ENCODE data around the gene PTPN13.

Gene PTPN13

GRCh38 chr4:86563416-86563815 is 30.7 kb upstream of the PTPN13 start:
- CTCF ChIA-PET, result no interaction called here
- DNase-seq (ENCODE audit: low spot score), result no peak
- POLR2A ChIA-PET (ENCODE audit: low non-redundant PET), result no interaction called here
- H3K27ac ChIP-seq, result no peak overlapping the region
- no peak for TF ChIP-seq CTCF (conservative IDR thresholded peaks at IDR 0.05; ENCODE audit: low read depth)

- ChIA-PET POLR2A (ENCODE audit: low non-redundant PET) (no interaction called here), CTCF (interaction anchor here (0.6 kb wide), 1 partner anchor 1945 kb away, joined by 5 read pairs; no protein-coding TSS in a partner anchor)
- DNase-seq (ENCODE audit: low spot score), result no peak
- H3K27ac ChIP-seq, result no peak overlapping the region
- no peak for TF ChIP-seq CTCF (conservative IDR thresholded peaks at IDR 0.05; ENCODE audit: low read depth)
These were observed 29.3 kb upstream of the PTPN13 start for GRCh38 chr4:86564795-86565194.

DNA sequence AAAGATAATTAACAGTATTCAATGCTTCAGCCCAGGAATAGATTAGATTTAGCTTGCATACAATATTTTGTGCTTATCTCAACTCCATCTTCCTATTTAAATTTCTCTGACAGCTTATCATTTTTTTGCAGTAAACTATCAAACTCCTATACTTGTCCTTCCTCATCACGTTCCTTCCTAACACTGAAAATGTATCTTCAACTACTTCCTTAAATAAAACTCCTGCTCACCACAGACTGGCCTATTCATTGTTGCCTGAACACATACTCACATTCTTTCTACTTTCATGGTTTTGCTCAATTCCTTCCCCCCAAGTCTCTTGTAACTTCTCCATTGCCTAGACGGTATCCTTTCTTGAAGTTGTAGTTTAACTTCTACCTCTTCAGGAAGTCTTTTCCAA is 28.5 kb upstream of the PTPN13 start:
- ChIA-PET CTCF (interaction anchor here (0.6 kb wide), 1 partner anchor 67 kb away, joined by 4 read pairs; no protein-coding TSS in a partner anchor), POLR2A (ENCODE audit: low non-redundant PET) (no interaction called here)
- no peak for DNase-seq (ENCODE audit: low spot score)
- no peak for TF ChIP-seq CTCF (conservative IDR thresholded peaks at IDR 0.05; ENCODE audit: low read depth)
- H3K27ac ChIP-seq, result no peak overlapping the region

DNA sequence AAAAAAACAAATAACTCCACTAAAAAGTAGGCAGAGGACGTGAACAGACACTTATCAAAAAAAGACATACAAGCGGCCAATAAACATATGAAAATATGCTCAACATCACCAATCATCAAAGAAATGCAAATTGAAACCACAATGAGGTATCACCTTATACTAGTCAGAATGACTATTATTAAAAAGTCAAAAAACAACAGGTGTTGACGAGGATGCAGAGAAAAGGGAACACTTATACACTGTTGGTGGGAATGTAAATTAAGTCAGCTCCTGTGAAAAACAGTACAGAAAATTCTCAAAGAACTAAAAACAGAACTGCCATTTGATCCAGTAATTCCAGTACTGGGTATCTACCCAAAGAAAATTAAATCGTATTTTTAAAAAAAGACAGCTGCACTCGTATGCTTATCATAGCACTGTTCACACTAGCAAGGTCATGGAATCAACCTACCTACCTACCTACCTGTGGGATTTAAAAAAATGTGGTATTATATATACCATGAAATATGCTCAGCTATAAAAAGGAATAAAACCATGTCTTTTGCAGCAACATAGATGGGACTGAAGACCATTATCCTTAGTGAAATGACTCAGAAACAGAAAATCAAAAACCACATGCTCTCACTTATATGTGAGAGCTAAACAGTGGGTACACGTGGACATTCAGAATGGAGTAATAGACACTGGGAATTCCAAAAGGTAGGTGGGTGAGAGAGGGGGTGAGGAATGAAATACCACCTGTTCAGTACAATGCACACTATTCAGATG is 24.8 kb upstream of the PTPN13 start:
- POLR2A ChIA-PET (ENCODE audit: low non-redundant PET), result no interaction called here
- DNase-seq (ENCODE audit: low spot score), result no peak
- no peak for TF ChIP-seq CTCF (conservative IDR thresholded peaks at IDR 0.05; ENCODE audit: low read depth)
- CTCF ChIA-PET, result no interaction called here
- no peak overlapping the region for H3K27ac ChIP-seq

DNA sequence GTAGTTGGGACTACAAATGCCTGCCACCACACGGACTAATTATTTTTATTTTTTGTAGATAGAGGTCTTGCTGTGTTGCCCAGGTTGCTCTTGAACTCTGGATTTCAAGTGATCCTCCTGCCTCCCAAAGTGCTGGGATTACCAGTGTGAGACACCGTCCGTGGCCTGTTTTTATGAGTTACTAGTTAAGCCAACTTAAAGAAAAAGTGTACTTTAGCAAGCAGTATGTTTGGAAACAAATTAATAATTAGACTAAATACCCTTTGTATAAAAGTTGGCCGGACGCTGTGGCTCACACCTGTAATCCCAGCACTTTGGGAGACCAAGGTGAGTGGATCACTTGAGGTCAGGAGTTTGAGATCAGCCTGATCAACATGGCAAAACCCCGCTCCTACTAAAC is 14.2 kb upstream of the PTPN13 start:
- no peak for DNase-seq (ENCODE audit: low spot score)
- ChIA-PET POLR2A (ENCODE audit: low non-redundant PET) (no interaction called here), CTCF (no interaction called here)
- no peak overlapping the region for H3K27ac ChIP-seq
- TF ChIP-seq CTCF (conservative IDR thresholded peaks at IDR 0.05; ENCODE audit: low read depth), result no peak

- no peak for TF ChIP-seq CTCF (conservative IDR thresholded peaks at IDR 0.05; ENCODE audit: low read depth)
- no peak overlapping the region for H3K27ac ChIP-seq
- POLR2A ChIA-PET (ENCODE audit: low non-redundant PET), result no interaction called here
- CTCF ChIA-PET, result interaction anchor here (0.8 kb wide), 1 partner anchor 86 kb away, joined by 6 read pairs; no protein-coding TSS in a partner anchor
- no peak for DNase-seq (ENCODE audit: low spot score)
These were observed 11.7 kb upstream of the PTPN13 start for GRCh38 chr4:86582410-86582809.

Measured in RWPE1 (cell line).